Measurements from ENCODE around the gene MTHFSD.
"Not testable (repeated sequence)": the region's sequence is repeated elsewhere in the genome, so short reads cannot be mapped to it uniquely, and the experiment has no call there.

Gene MTHFSD

GRCh38 chr16:86597126-86597879, 42.3 kb upstream of the MTHFSD start:
- no peak for TF ChIP-seq CTCF (conservative IDR thresholded peaks at IDR 0.05)
- TF ChIP-seq ZFX (IDR thresholded peaks at IDR 0.05) = no peak
- H3K27ac ChIP-seq = no peak overlapping the region

- no peak overlapping the region for H3K27ac ChIP-seq
- TF ChIP-seq CTCF (conservative IDR thresholded peaks at IDR 0.05) (no peak), ZFX (IDR thresholded peaks at IDR 0.05) (no peak)
Measured at GRCh38 chr16:86595983-86596605, 41.1 kb upstream of the MTHFSD start.

- H3K27ac ChIP-seq = no peak overlapping the region
- no peak for TF ChIP-seq CTCF (conservative IDR thresholded peaks at IDR 0.05)
- TF ChIP-seq ZFX (IDR thresholded peaks at IDR 0.05) = no peak
Measured at GRCh38 chr16:86594721-86595120, 39.7 kb upstream of the MTHFSD start.

GRCh38 chr16:86593913-86594620, 39.0 kb upstream of the MTHFSD start:
- H3K27ac ChIP-seq = no peak overlapping the region
- no peak for TF ChIP-seq CTCF (conservative IDR thresholded peaks at IDR 0.05)
- TF ChIP-seq ZFX (IDR thresholded peaks at IDR 0.05) = no peak

GRCh38 chr16:86591270-86591669, 36.2 kb upstream of the MTHFSD start:
- TF ChIP-seq CTCF (conservative IDR thresholded peaks at IDR 0.05) = no peak
- no peak for TF ChIP-seq ZFX (IDR thresholded peaks at IDR 0.05)
- H3K27ac ChIP-seq = no peak overlapping the region

GRCh38 chr16:86590501-86591144, 35.6 kb upstream of the MTHFSD start:
- TF ChIP-seq CTCF (conservative IDR thresholded peaks at IDR 0.05) (no peak), ZFX (IDR thresholded peaks at IDR 0.05) (no peak)
- no peak overlapping the region for H3K27ac ChIP-seq

- not testable (repeated sequence) for H3K27ac ChIP-seq
Measured at GRCh38 chr16:86587955-86588354, 32.9 kb upstream of the MTHFSD start.
